NCI-H82 treated with DMSO at 0.1 percent for 48 hours (cell line): Measurements from ENCODE around the gene KRT2.

ENCODE experiments used
- DNase-seq: peaks from one replicate; lab custom pipeline; 2025; ENCODE audit not compliant: unreplicated experiment; lab: John Stamatoyannopoulos, UW

The KRT2 gene

DNA sequence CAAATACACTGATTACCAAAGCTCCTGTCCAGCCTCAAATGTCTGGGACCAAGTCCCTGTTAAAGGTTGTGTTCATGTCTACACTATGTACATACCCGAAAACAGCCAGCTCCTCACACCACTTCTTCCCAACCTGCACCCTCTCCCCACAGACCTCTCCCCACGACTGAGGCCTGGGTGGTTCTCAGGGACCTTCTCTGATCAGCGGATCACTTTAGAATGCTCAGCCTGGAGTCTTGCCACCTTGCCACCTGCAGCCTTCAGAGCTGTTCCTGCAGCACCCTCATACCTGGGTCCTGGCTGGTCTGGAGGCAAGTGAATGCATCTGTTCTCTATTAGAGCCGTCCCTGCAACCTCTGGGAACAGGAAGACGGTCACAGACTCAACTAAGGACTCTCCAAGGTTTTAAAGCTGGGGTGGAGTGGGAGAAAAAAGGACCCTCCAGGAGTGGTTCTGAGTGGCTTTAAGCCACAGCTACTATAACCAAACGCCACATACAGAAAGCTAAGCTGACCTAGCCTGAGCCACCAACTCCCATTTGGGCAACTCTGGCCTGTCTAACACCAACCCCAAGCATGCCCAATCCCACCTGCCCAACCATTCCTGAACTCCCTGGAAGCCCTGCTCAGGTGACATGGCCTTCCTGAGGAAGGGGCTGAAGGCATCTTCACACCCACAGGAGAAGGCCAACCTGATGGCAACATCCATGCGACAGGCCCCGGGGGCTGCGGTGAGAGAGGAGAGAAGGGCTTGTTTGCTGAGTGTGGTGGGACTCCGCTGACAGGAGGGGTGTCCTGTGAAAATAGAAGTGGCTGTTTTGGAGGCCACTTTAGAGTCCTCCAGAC is 8.6 kb downstream of the KRT2 start:
- DNase-seq, result no peak

DNA sequence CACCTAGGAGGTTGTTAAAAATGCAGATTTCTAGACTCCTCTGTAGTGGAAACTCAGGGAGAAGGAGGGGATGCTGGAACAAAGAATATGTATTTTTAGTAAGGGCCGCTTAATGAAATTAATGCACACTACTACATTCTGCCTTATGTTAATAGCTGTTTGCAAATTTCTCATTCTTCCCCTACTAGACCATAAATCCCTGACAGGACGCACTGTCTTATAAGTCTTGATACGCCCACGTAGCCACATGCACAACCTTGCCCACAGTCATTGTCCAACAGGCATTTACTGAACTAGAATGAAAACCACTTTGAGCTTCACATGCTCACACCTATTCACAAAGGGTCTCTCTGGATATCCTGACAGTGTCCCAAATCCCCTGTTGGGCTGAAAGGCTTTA is 10.5 kb downstream of the KRT2 start:
- DNase-seq, result no peak

DNA sequence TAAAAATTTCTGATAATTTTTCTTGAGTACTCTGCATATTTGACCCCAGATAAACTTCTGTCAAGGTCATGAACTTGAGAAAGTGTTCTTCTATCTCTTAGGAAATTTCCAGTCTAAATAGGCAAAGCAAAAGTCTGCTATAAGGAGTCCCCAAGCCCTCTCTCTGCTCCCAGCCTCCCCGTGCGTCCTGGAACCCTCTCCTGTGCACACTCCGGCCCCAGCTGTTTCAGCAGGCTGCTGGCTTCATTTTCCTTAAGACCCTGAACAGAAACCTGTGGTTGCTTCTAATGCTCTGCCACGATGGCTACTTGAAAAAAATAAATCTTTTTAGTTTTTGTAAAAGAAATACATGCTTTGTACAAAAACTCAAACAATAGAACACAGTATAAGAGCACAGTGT is 14.7 kb downstream of the KRT2 start:
- no peak for DNase-seq

DNA sequence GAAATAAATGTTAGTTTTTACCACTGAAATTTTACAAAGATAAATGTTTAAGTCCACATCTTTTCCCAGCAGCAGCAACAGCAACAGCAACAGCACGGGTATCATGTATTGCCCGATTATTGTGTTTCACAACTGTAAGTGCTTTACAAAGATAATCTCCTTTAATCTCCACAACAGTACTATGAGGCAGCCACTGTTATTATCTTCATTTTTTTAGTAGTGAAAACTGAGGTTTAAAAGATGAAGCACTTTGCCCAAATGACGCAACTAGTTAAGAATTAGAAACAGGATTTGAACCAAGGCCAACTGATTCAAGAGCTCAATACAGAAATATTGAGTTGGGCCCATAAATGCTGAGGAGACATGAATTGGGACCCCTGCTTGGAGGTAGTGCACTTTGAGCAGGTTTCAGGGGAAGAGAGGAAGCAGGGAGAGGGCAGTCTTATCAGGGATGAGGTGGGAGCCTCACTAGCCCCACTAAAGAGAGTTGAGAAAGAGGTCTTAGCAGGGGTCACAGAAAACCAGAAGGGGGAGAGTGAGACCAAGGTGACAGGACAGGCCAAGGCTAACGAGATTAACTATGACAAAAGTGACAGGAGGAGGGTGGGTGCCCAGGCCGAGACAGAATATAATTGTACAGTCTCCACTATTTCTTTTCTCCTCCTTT is 15.3 kb downstream of the KRT2 start:
- no peak for DNase-seq

DNA sequence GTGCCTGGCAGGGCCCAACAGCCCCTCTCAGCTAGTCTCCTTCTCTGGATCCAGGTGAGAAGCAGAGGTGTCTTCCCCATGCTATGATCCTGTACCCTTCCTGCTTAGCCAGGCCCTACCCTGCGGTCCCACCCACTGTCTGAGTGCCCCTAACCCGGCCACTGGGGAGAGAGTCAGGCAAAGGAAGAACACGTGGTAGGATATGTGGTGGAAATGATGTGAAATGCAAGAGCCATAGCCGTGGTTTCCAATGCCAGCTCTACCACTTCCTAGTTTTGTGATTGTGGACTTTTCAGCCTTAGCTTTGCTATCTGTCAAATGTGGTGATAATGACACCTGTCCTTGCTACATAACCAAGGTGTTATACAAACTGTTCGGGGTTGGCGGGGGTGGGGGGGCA is 15.8 kb downstream of the KRT2 start:
- no peak for DNase-seq

DNA sequence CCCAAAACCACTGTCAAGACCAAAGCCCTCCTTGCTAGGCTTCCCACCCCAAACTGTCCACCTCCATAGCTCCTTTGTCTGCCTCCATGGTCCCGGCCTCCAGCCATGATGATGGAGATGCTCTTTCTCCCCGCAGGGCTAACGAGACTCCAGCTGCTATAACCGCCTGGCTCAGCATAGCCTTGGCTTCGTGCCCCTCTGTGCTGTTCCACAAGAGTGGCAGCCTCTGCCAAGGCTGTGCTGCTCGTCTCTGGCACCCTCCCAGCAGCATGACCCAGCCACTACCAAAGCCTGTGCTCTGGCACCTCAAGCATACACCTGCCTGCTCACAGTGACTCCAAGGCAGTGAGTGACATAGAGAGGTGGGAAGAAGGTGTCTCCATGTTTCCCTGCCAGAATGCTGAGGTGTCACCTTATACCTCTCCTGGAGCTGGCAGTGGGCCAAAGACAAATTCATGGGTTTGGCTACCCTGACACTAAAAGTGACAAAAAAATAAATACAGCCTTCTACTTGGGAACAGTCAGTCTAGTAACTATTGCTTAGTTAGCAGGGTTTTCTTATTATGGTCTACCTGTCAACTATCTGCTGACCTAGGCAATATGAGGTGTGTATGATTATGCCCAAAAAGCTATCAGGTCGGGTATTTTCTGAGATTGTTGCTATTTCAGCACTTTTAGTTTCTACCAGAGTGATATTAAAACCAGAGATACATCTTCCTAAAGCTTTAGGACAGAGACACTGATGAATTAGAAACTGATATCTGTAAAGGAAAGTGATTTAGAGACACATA is 17.6 kb downstream of the KRT2 start:
- DNase-seq, result no peak

DNA sequence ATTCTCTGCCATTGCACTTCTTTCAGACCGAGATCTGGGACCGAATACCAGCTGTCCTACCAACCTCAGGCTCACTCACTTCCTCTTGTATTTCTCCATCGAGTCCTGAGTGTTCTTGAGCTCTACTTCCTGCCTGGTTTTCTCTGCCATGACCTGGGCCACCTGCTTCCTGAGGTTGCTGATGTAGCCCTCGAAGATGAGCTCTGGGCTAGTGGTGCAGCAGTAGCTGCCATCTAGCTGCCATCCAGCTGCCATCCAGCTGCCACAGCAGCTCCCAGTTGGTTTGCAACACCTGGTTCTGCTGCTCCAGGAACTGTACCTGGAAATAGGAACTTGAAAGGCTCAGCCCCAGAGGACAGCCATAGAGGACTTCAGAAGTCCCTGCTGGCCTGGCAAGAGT is 18.6 kb downstream of the KRT2 start:
- DNase-seq, result no peak

DNA sequence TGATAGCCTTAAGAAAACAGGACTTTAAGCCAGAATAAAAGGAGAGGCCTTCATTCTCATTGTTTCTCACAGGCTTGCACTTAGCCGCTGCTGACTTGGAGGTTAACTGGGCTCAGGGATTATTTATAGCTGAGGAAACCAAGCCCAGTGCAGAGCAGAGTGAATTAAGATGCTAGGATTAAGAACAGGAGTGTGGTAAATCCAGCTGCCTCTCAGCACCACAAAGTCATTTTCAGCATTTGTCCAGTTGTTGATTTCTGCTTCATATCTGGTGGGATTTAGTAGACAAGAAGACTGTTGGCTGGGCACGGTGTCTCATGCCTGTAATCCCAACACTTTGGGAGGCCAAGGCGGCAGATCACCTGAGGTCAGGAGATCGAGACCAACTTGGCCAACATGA is 19.4 kb downstream of the KRT2 start:
- DNase-seq, result no peak

DNA sequence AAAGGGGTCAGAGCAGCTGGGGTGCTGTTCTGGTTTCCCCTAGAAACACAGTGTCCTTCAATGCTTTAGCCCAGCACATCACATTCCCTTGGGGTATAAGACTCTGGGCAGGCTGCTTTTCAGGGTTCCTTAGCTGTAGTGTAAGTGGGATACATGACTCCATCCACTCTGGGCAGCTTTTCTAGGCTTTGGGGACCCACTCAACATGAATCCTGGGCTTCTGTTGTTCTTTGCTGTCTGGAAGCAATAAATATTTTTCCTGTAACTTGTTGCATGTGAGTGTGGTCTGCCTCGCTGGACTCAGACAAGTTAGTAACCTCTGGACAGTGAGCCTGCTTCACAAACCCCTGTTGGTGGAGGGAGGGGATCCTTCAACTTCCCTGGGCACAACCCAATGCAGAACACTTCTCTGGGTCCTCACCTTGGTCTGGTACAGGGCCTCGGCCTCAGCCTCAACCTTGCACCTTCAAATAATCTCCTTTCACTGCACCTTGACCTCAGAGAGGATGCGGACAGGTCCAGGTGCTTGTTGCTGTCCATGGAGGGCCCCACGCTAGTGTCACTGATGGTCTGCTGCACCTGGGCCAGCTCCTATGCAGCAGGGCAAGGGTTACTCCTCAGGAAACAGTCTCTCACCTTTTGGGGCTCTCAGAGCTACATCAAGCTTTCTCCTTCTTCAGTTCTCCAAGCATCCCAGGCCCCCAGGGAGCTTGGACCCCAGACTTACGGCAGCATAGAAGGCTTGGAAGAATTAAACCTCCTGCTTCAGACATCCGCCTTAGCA is 20.1 kb downstream of the KRT2 start:
- DNase-seq, result no peak

DNA sequence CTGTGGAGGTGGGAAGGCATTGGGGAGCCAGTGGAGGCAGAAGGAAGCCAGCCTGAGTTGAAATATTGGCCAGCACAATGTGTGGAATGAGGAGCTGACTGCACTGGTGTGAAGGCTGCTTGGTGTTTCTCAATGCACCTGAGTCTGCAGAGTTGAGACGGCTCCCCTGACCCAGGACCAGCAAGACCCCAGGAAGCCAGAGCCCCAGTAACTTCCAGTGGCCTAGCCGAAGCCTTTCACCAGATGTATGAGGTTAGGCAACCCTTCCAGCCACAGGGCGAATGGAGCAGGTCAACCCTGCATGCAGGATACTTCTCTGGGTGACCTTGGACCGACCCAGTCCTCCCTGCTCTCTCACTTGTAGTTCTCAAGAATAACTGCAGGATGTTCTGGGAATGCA is 20.7 kb downstream of the KRT2 start:
- DNase-seq, result no peak

DNA sequence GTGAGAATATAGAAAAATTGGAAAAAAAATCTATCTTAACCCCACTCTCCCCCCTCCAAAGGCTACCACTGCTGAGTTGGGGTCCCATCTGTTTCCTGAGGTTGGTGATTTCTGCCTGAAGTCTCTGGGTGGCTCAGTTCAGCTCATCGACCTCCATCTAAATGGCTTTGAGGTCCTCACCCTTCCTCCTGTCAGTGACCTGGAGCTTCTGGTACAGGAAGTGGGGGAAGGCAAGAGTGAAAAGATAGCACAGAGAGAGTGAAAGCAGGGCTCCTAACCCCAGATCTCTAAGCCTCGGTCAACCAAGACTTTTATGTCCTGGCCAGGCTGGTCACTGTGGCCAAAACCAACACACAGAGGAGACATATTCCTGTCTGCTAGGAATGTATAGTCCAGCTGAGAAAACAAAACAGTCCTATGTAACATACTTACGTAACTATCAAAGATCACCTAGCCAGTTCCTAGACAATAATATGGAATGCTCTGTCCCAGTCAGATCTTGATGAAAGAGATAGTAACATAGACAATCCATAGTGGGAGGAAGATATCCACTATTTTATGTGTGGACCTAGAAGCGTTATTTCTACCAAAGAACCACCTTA is 21.3 kb downstream of the KRT2 start:
- DNase-seq, result no peak

DNA sequence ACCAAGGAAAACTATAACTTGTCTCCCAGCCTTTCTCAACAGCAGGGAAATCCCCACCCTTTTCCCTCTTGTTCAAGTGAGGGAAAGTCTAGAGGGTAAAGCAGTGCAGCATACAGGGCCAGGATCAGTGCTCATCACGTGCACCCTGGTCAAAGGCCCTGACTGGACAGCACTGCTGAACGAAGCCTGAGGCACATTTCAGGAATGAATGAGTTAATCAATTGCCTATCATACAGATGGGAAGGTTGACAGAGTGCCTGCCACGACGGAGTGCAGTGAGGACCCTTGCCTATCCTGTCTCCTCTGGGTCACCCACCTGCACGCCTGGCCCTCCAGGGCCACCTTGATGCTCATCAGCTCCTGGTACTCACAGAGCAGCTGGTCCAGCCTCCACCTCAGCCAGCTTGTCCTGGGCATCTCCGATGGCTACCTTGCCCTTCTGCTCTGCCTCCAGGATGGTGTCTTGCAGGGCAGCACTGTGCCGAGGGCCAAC is 22.0 kb downstream of the KRT2 start:
- DNase-seq, result no peak

DNA sequence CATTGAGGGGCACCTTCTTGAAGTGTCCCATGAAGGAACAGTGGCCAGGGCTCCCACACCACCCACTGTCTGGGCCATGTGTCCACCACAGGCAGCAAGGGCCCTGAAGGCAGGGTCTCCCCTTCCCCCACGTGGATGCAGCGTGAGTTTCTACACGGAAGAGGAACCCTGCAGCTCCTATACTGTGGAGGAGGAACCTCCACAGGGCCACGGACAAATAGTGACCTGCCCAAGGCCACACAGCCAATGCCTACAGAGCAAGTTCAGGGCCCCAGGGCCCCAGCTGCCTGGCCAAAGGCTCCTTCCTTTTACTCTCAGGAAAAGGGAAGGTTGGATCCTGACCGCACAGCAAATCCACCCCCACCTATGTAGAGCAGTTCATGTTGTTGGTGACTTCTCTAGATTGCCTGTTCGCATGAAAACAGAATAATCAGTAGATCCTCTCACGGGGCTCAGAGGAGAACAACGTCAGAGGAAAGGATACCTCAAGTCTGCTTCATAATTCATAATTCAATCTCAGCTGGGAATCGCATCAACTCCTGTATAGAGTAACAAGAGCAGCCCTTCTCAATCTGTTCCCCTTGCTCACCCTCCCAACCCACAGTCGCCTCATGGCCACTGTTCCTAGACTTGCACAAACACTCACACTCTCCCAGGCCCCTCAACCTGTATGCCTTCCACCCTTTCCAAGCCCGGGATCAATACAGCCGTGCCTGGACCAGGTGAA is 22.6 kb downstream of the KRT2 start:
- DNase-seq, result no peak

DNA sequence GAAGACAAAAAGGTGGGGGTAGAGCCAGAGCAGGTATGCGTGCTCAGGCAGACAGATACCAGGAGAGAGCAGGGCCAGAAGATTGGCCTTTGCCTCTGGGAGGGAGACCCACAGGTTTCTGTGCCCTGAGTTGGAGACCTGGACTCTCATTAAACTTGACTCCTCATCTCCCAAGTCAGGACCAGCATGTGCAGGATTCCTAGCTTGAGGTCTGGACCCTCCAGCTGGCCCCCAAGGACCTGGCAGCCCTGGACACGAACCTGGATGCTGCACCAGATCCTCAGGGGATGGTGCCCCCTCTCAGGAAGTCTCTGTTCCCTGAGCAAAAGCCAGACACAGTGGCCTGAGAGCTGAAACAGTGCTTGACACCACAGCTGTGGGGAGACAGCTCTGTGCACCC is 23.2 kb downstream of the KRT2 start:
- DNase-seq, result no peak

DNA sequence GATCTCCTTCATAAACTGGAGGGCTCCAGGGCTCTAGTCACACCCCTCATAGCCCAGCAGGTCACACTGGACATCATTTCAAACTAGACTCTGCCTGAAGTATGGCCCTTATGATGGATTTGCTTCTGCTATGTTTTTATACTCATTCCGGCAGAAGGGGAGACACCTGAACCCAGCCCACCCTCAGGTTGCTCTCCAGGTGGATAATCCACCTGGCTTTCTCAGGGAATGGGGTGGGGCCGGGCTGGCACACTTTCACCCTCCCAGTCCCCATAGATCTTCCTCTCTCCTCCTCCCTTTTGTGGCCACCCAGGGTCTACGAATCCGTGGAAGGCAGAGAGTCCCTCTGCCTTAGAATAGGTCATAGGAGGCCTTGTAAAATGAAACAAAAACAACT is 23.9 kb downstream of the KRT2 start:
- DNase-seq, result no peak

DNA sequence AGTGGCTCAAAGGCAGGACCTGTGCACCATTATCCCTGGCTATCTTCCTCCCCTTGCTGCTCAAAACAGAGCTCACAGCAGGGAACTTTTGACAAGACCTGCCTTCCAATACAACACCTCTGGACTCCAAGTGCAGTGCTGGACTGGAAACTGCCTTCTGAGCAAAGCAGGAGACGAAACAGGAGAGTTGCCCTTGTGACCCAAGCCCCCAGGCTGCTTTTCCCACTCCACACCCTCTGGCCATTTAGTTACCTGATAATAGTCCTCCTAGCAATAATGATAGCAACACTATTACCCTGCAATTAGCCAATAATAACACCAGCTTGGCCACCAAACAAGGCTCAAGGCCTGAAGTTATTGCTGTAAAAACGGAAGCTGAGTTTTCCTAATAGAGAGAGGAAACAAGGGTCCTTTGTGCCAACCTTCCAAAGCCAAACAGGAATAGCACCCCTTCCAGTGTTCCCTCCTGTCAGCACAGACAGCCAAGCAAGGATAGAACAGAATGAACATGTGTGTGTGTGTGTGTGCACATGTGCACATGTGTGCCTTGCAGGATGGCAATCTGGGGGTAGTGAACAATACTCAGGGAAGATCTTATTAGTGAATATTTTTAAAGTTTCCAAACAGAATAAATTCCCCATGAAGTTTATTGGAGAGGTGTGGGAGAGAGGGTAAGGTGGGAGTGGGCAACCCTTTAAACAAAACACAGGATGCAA is 24.5 kb downstream of the KRT2 start:
- no peak for DNase-seq

DNA sequence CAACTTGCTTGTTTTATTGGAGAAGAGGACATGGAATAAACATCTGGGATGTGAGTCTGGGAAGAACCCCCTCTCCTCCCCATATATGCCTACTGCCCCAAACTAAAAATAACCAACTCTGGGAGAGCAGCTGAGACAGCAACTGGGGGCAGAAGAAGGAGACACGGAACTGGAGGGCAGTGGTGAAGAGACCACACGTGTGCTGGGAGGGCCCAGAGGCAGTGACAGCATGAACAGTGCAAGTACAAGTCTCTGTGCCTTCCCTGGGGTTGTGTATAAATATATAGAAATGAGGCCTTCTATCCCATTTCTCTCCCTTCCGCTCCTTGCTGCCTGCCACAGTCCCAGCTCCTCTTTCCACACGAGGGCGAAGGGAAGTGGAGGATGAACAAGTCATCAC is 29.7 kb downstream of the KRT2 start:
- no peak for DNase-seq

DNA sequence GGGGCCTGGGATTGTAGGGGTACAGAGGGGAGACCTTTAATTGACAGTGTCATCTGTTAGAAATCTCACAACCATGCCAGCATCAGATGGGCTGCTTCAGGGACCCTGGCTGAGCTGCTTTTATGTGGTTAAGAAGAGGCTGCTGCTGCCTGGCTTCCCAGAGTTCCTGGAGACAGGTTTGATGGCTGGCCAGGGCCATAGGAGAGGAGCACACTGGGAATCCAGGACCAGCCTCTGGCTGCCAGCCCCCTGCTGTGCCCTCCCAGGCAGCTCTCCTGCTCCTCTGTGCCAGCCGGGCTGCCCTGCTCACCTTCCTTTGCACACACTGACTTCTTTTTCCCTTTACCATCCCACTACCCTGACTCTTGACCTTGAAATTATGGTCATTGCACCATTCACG is 33.1 kb downstream of the KRT2 start:
- no peak for DNase-seq

DNA sequence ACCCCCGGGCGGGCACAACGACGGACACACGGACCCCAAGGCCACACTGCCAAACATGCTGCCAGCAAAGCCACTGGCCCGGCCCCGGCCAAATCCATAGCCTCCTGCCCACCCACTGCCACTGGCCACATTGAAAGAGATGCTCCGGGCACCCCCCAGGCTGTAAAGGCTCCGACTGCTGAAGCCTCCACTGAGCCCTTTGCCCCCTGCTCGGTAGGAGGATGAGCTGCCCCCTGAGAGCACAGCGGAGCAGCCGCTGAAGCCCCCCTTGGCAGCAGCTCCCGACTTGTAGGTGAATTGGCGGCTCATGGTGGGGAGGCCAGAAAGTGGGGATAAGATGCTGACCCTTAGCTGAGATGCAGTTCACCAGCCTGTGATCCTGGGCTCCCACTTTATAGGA is 33.8 kb downstream of the KRT2 start, which contains the start of gene KRT73:
TSS of gene KRT73 (minus strand) at position 344 of the 400 bp plus-strand sequence. CDS start at position 309, 35 bp downstream.
- no peak for DNase-seq
